ENCODE results near the gene USH1G.

The USH1G gene

DNA sequence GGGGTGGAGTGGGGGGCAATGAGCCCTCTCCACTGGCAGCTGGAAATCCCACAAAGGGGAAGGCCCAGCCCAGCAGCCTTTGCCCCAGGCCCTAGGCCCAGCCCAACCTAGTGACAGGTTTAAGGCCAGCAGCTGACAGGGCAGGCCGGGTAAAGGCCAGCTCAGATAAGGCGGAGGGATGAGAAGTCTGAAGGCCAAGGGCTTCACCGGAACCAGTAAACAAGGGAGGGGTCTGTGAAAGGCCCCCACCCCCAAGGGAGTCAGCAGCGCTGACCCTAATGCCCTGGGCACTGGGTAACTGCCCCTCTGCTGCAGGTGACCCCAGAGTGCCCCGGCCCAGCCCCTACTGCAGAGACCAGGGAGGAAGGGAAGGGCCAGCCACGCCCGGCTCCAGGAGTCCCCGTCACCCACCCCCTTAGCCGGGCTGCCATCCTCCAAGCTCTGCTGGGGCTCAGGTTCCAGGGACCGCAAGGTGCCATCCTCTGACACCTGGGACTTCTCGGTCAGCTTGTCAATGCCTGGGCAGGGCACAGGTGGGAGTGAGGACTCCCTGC lies 30.2 kb upstream of the USH1G start:
- Histone ChIP-seq H3K23ac (ENCODE audit: low read length in 2 of 2) (no peak overlapping the region), H3K27me3 (ENCODE audit: control insufficient read depth in 1 of 2, insufficient read depth in 1 of 2, low read length in 2 of 2) (peaks cover 42 to 78% of the 10 kb centered on the region in 2 experiments), H3K4ac (ENCODE audit: low read depth in 1 of 2, low read length in 2 of 2) (no peak overlapping the region), H3K18ac (ENCODE audit: low read depth in 1 of 2, low read length in 2 of 2) (no peak overlapping the region), H2AK5ac (ENCODE audit: low read length, severe bottlenecking) (no peak overlapping the region), H3K36me3 (ENCODE audit: control insufficient read depth in 1 of 2, insufficient read depth in 2 of 2, low read depth in 1 of 2, low read length in 2 of 2) (no peaks in the 10 kb centered on the region), H3K27ac (ENCODE audit: low read length, poor library complexity, severe bottlenecking) (no peak overlapping the region), H4K8ac (ENCODE audit: low read length) (no peak overlapping the region), H2AFZ (ENCODE audit: low read depth, low read length) (no peak overlapping the region), H3K9ac (ENCODE audit: low read length) (no peak overlapping the region), H2BK120ac (ENCODE audit: low read depth, low read length) (no peak overlapping the region), H4K91ac (ENCODE audit: low read length) (no peak overlapping the region), H3K14ac (ENCODE audit: low read length in 2 of 2) (no peak overlapping the region), H2BK12ac (ENCODE audit: low read length in 2 of 2) (no peak overlapping the region), H3K79me1 (replicated peaks; ENCODE audit: low read length, poor library complexity, severe bottlenecking) (no peaks in the 10 kb centered on the region), H3K4me1 (ENCODE audit: control insufficient read depth, insufficient read depth, low read depth, low read length) (peaks cover 5% of the 10 kb centered on the region), H2BK15ac (ENCODE audit: low read depth, poor library complexity, severe bottlenecking) (no peak overlapping the region), H3K4me3 (ENCODE audit: insufficient read depth in 1 of 2, low read depth in 1 of 2, low read length in 2 of 2) (no peak overlapping the region), H3K4me2 (ENCODE audit: low read length, poor library complexity, severe bottlenecking) (no peak overlapping the region), H2BK5ac (ENCODE audit: low read depth, low read length, poor library complexity, severe bottlenecking) (no peak overlapping the region), H3K9me3 (ENCODE audit: control insufficient read depth, low read length) (no peaks in the 10 kb centered on the region)
- WGBS: 87% methylated on average over 11 of the region's 11 CpGs
- DNase-seq: no peak

DNA sequence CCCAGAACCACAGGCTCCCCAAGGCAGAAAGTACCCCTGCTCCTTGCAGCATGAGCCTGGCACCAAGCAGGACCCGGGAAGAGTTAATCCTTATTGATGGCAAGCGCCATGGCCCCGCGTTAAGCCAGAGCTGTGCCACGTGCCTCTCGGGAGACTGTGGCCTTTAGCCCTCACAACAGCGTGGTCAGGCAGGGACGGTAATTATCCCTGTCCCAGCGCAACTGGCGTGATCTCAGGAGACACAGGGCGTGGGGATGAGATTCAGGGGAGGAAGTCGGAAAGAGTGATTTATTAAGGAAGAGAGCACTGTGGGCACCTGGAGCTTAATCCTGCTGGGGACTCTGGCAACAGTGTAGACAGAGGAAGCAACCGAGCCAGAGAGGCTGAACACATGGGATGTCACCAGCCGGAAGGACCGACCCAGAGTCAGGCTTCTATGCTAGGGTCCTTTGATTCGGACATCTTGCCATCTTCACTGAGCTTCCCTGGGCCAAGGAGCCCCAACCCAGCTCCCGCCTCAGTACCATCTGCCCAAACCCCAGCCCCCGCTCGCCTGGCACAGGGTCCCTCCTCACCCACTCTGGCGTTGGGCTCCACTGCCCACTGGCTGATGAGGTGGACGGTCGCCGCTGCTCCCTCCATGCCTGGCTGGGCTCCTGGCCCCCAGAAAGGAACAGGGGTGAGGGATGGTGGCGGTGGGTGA lies 29.5 kb upstream of the USH1G start:
- no peak overlapping the region for H3K4ac ChIP-seq (ENCODE audit: low read depth in 1 of 2, low read length in 2 of 2)
- H3K18ac ChIP-seq (ENCODE audit: low read depth in 1 of 2, low read length in 2 of 2): no peak overlapping the region
- H3K4me1 ChIP-seq (ENCODE audit: control insufficient read depth, insufficient read depth, low read depth, low read length): peaks cover 5% of the 10 kb centered on the region
- no peak overlapping the region for H3K23ac ChIP-seq (ENCODE audit: low read length in 2 of 2)
- no peak overlapping the region for H3K9ac ChIP-seq (ENCODE audit: low read length)
- DNase-seq: no peak
- no peak overlapping the region for H2AK5ac ChIP-seq (ENCODE audit: low read length, severe bottlenecking)
- no peak overlapping the region for H2BK15ac ChIP-seq (ENCODE audit: low read depth, poor library complexity, severe bottlenecking)
- H2BK5ac ChIP-seq (ENCODE audit: low read depth, low read length, poor library complexity, severe bottlenecking): no peak overlapping the region
- no peak overlapping the region for H2BK120ac ChIP-seq (ENCODE audit: low read depth, low read length)
- H3K36me3 ChIP-seq (ENCODE audit: control insufficient read depth in 1 of 2, insufficient read depth in 2 of 2, low read depth in 1 of 2, low read length in 2 of 2): no peaks in the 10 kb centered on the region
- no peak overlapping the region for H2AFZ ChIP-seq (ENCODE audit: low read depth, low read length)
- H3K9me3 ChIP-seq (ENCODE audit: control insufficient read depth, low read length): no peaks in the 10 kb centered on the region
- no peak overlapping the region for H3K27ac ChIP-seq (ENCODE audit: low read length, poor library complexity, severe bottlenecking)
- H3K27me3 ChIP-seq (ENCODE audit: control insufficient read depth in 1 of 2, insufficient read depth in 1 of 2, low read length in 2 of 2): peaks cover 42 to 81% of the 10 kb centered on the region in 2 experiments
- H3K4me2 ChIP-seq (ENCODE audit: low read length, poor library complexity, severe bottlenecking): no peak overlapping the region
- no peak overlapping the region for H4K8ac ChIP-seq (ENCODE audit: low read length)
- no peak overlapping the region for H2BK12ac ChIP-seq (ENCODE audit: low read length in 2 of 2)
- peak overlapping the region; percentile 31 for H4K91ac ChIP-seq (ENCODE audit: low read length)
- no peak overlapping the region for H3K4me3 ChIP-seq (ENCODE audit: insufficient read depth in 1 of 2, low read depth in 1 of 2, low read length in 2 of 2)
- 89% methylated on average over 24 of the region's 24 CpGs for WGBS
- H3K14ac ChIP-seq (ENCODE audit: low read length in 2 of 2): no peak overlapping the region
- no peaks in the 10 kb centered on the region for H3K79me1 ChIP-seq (replicated peaks; ENCODE audit: low read length, poor library complexity, severe bottlenecking)

DNA sequence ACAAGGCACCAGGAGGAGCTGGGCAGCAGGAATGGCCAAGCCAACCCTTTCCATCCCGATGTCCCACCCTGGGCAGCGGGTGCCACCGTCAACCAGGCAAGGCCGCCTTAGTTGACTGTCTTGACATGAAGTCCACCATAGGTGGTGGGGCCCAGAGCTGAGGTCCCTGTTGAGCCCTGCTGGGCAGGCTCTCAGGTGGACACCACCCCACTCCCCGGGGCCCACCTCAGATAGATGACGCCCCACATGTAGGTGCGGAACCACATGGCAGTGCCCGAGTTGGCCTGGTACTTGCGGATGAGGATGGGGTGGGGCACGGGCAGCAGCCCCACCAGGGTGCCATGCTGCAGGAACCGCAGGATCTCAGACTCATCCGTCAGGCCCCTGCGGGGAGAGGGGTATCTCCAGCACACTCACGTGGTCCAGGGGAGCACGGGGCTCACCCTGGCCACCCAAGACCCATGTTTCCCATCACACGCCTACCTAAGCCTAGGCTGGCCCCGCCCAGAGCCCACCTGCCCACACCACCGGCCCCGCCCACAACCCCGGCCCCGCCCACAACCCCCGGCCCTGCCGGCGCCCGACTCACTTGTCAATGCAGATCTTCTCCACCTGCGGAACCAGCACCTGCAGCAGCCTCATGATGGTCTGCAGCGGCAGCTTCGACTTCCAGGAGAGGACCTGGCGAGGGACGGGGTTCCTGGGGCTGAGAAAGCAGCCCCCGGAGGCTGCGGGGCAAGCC lies 28.8 kb upstream of the USH1G start:
- Histone ChIP-seq H3K4ac (ENCODE audit: low read depth in 1 of 2, low read length in 2 of 2) (no peak overlapping the region), H2AK5ac (ENCODE audit: low read length, severe bottlenecking) (no peak overlapping the region), H3K27ac (ENCODE audit: low read length, poor library complexity, severe bottlenecking) (no peak overlapping the region), H4K8ac (ENCODE audit: low read length) (no peak overlapping the region), H2AFZ (ENCODE audit: low read depth, low read length) (no peak overlapping the region), H3K79me1 (replicated peaks; ENCODE audit: low read length, poor library complexity, severe bottlenecking) (no peaks in the 10 kb centered on the region), H3K36me3 (ENCODE audit: control insufficient read depth in 1 of 2, insufficient read depth in 2 of 2, low read depth in 1 of 2, low read length in 2 of 2) (no peaks in the 10 kb centered on the region), H3K4me1 (ENCODE audit: control insufficient read depth, insufficient read depth, low read depth, low read length) (peaks cover 5% of the 10 kb centered on the region), H2BK120ac (ENCODE audit: low read depth, low read length) (no peak overlapping the region), H3K23ac (ENCODE audit: low read length in 2 of 2) (no peak overlapping the region), H3K9ac (ENCODE audit: low read length) (no peak overlapping the region), H3K4me2 (ENCODE audit: low read length, poor library complexity, severe bottlenecking) (no peak overlapping the region), H2BK5ac (ENCODE audit: low read depth, low read length, poor library complexity, severe bottlenecking) (no peak overlapping the region), H4K91ac (ENCODE audit: low read length) (no peak overlapping the region), H3K14ac (ENCODE audit: low read length in 2 of 2) (no peak overlapping the region), H2BK15ac (ENCODE audit: low read depth, poor library complexity, severe bottlenecking) (no peak overlapping the region), H3K18ac (ENCODE audit: low read depth in 1 of 2, low read length in 2 of 2) (no peak overlapping the region), H2BK12ac (ENCODE audit: low read length in 2 of 2) (no peak overlapping the region), H3K4me3 (ENCODE audit: insufficient read depth in 1 of 2, low read depth in 1 of 2, low read length in 2 of 2) (no peak overlapping the region), H3K27me3 (ENCODE audit: control insufficient read depth in 1 of 2, insufficient read depth in 1 of 2, low read length in 2 of 2) (peaks cover 48 to 85% of the 10 kb centered on the region in 2 experiments), H3K9me3 (ENCODE audit: control insufficient read depth, low read length) (no peaks in the 10 kb centered on the region)
- no peak for DNase-seq
- 77% methylated on average over 32 of the region's 32 CpGs for whole genome bisulfite sequencing

DNA sequence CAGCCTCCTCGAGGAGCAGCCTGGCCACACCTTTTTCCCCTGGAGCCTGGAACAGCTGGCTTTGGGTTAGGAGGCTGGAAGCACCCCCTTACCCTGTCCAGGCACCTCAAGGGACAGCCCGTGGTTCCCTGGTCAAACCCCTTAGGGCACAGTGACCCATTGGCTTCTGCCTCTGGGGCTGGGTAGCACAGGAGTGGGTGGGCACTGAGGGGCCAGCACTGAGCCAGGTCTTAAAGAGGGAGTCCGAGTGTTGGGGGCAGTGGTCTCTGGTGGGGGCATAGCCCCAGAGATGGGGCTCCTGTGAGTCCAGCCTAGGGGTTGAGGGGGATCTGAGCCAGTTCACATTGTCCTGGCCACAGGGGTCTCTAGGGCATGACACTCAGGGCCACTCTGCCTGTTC lies 28.0 kb upstream of the USH1G start:
- no peaks in the 10 kb centered on the region for H3K36me3 ChIP-seq (ENCODE audit: control insufficient read depth in 1 of 2, insufficient read depth in 2 of 2, low read depth in 1 of 2, low read length in 2 of 2)
- no peaks in the 10 kb centered on the region for H3K9me3 ChIP-seq (ENCODE audit: control insufficient read depth, low read length)
- no peak overlapping the region for H2BK15ac ChIP-seq (ENCODE audit: low read depth, poor library complexity, severe bottlenecking)
- H3K14ac ChIP-seq (ENCODE audit: low read length in 2 of 2): no peak overlapping the region
- no peak for DNase-seq
- no peak overlapping the region for H2AFZ ChIP-seq (ENCODE audit: low read depth, low read length)
- no peak overlapping the region for H4K91ac ChIP-seq (ENCODE audit: low read length)
- H3K27ac ChIP-seq (ENCODE audit: low read length, poor library complexity, severe bottlenecking): no peak overlapping the region
- H3K9ac ChIP-seq (ENCODE audit: low read length): no peak overlapping the region
- H4K8ac ChIP-seq (ENCODE audit: low read length): no peak overlapping the region
- no peaks in the 10 kb centered on the region for H3K79me1 ChIP-seq (replicated peaks; ENCODE audit: low read length, poor library complexity, severe bottlenecking)
- no peak overlapping the region for H2BK5ac ChIP-seq (ENCODE audit: low read depth, low read length, poor library complexity, severe bottlenecking)
- peaks cover 5% of the 10 kb centered on the region for H3K4me1 ChIP-seq (ENCODE audit: control insufficient read depth, insufficient read depth, low read depth, low read length)
- no peak overlapping the region for H3K4ac ChIP-seq (ENCODE audit: low read depth in 1 of 2, low read length in 2 of 2)
- peaks cover 43 to 85% of the 10 kb centered on the region in 2 experiments for H3K27me3 ChIP-seq (ENCODE audit: control insufficient read depth in 1 of 2, insufficient read depth in 1 of 2, low read length in 2 of 2)
- no peak overlapping the region for H3K4me2 ChIP-seq (ENCODE audit: low read length, poor library complexity, severe bottlenecking)
- H3K4me3 ChIP-seq (ENCODE audit: insufficient read depth in 1 of 2, low read depth in 1 of 2, low read length in 2 of 2): no peak overlapping the region
- no peak overlapping the region for H3K18ac ChIP-seq (ENCODE audit: low read depth in 1 of 2, low read length in 2 of 2)
- no peak overlapping the region for H2AK5ac ChIP-seq (ENCODE audit: low read length, severe bottlenecking)
- no peak overlapping the region for H2BK12ac ChIP-seq (ENCODE audit: low read length in 2 of 2)
- H2BK120ac ChIP-seq (ENCODE audit: low read depth, low read length): no peak overlapping the region
- H3K23ac ChIP-seq (ENCODE audit: low read length in 2 of 2): no peak overlapping the region
- WGBS: 74% methylated on average over 3 of the region's 3 CpGs

All from mesenchymal stem cell (in vitro differentiated cells and primary cell).